Keratinocyte (primary cell): ENCODE measurements around the gene FTL. TPM values are rescaled to one million over a fixed set of nuclear protein-coding genes. Genes with fewer than 3 reads are reported as not detected.
A peak's percentile ranks its signal among the peaks of the same experiment; 100 is the strongest.

Experiments
- DNase-seq: peaks from one replicate; pipeline ENCODE4 v3.0.0-alpha.2; 2011; ENCODE audit warnings: low read depth, missing footprints, low spot score
- FAIRE-seq: peaks from 2 replicates; lab custom pipeline; 2011; peaks lifted over from hg19 to GRCh38; lab: Jason Lieb, UNC
- H2AFZ ChIP-seq: 2 replicates; pipeline ENCODE4 v1.6.0; 2012; ENCODE audit warnings: low read length, control low read depth, inconsistent platforms; ENCODE audit not compliant: control insufficient read depth
- H3K27ac ChIP-seq: 2 replicates; pipeline ENCODE4 v1.5.1; 2011; ENCODE audit warnings: low read length; ENCODE audit not compliant: control insufficient read depth, insufficient read depth
- H3K27me3 ChIP-seq: 3 replicates; pipeline ENCODE4 v1.6.0; 2011; ENCODE audit warnings: low read length; ENCODE audit not compliant: control insufficient read depth, insufficient read depth; ENCODE audit errors: extremely low read depth
- H3K36me3 ChIP-seq, 2 experiments: 2 replicates in 1 of 2; 3 replicates in 1 of 2; pipeline ENCODE4 v1.5.1; 2011; ENCODE audit warnings: low read length in 2 of 2, mild to moderate bottlenecking in 1 of 2; ENCODE audit not compliant: control insufficient read depth in 2 of 2, insufficient read depth in 2 of 2; ENCODE audit errors: extremely low read depth in 1 of 2
- H3K4me1 ChIP-seq: 3 replicates; pipeline ENCODE4 v1.5.1; 2011; ENCODE audit warnings: low read length; ENCODE audit not compliant: control insufficient read depth, insufficient read depth; ENCODE audit errors: extremely low read depth
- H3K4me2 ChIP-seq: 3 replicates; pipeline ENCODE4 v1.6.0; 2011; ENCODE audit warnings: low read depth, low read length; ENCODE audit not compliant: control insufficient read depth, insufficient read depth; ENCODE audit errors: extremely low read depth
- H3K4me3 ChIP-seq, 3 experiments: fragments of 200-600 bp in 1 of 3; sonication (generic) in 1 of 3; 2 replicates in 2 of 3; 3 replicates in 1 of 3; pipeline ENCODE4 v1.5.1; 2011 to 2016; ENCODE audit warnings: low read length in 3 of 3, mild to moderate bottlenecking in 3 of 3, control low read depth in 2 of 3, inconsistent platforms in 1 of 3, low read depth in 1 of 3, mixed read lengths in 1 of 3, mixed run types in 1 of 3, moderate library complexity in 1 of 3; ENCODE audit not compliant: control insufficient read depth in 2 of 3, insufficient read depth in 2 of 3; ENCODE audit errors: extremely low read depth in 1 of 3
- H3K79me2 ChIP-seq: 2 replicates; pipeline ENCODE4 v1.6.0; 2012; ENCODE audit warnings: low read length; ENCODE audit not compliant: control insufficient read depth, insufficient read depth
- H3K9ac ChIP-seq: 3 replicates; pipeline ENCODE4 v1.6.0; 2011; ENCODE audit warnings: low read length; ENCODE audit not compliant: control insufficient read depth, insufficient read depth; ENCODE audit errors: extremely low read depth
- H3K9me1 ChIP-seq: 3 replicates; pipeline ENCODE4 v1.6.0; 2011; ENCODE audit warnings: low read length; ENCODE audit not compliant: control insufficient read depth, insufficient read depth; ENCODE audit errors: extremely low read depth
- H3K9me3 ChIP-seq: 2 replicates; pipeline ENCODE4 v1.5.1; 2012; ENCODE audit warnings: low read depth, low read length; ENCODE audit not compliant: control insufficient read depth
- H4K20me1 ChIP-seq: 3 replicates; pipeline ENCODE4 v1.6.0; 2011; ENCODE audit warnings: low read length; ENCODE audit not compliant: control insufficient read depth, insufficient read depth; ENCODE audit errors: extremely low read depth
- EZH2 ChIP-seq: IDR thresholded peaks from one replicate; pipeline ENCODE4 v1.6.1; 2012; ENCODE audit warnings: inconsistent platforms, mild to moderate bottlenecking, low read length, moderate library complexity
- dilution Hi-C: fragments of 300-500 bp; cut with MboI; formaldehyde crosslinking; loops from one replicate; pipeline ENCODE4 v1.7.0; 2020; ENCODE audit warnings: low sequenced_read_pairs; ENCODE audit not compliant: extremely low pct_ligation_motif_present
- polyA plus RNA-seq, 5 experiments: library from polyadenylated mRNA; depleted of rRNA in 3 of 5; stranded (reverse) in 3 of 5; stranded (forward) in 1 of 5; unstranded in 1 of 5; fragments of >200 nt; gene quantifications; 1 replicate in 1 of 5; 2 replicates in 3 of 5; 3 replicates in 1 of 5; pipeline versions ENCODE4 v1.2.1 to v1.2.3, GENCODE V29; 2011 to 2012; ENCODE audit warnings: missing spikeins in 2 of 5, low read depth in 1 of 5, low replicate concordance in 1 of 5
- TF ChIP-seq, protein P1 (sequence below), 3 experiments: IDR thresholded peaks in 1 of 3; conservative IDR thresholded peaks in 1 of 3; optimal IDR thresholded peaks in 1 of 3; 2 replicates in 2 of 3; 3 replicates in 1 of 3; pipeline versions ENCODE3 to v1.5.1; 2011; ENCODE audit warnings: low read length in 3 of 3, mild to moderate bottlenecking in 3 of 3, moderate library complexity in 2 of 3, control low read depth in 1 of 3, inconsistent platforms in 1 of 3; ENCODE audit not compliant: insufficient read depth in 2 of 3; ENCODE audit errors: extremely low read depth in 1 of 3

The FTL gene
- polyA plus RNA-seq, 1 donor (not counting 4 experiments of a cell fraction or from before 2014, with no cell fraction given): 838 TPM

DNA sequence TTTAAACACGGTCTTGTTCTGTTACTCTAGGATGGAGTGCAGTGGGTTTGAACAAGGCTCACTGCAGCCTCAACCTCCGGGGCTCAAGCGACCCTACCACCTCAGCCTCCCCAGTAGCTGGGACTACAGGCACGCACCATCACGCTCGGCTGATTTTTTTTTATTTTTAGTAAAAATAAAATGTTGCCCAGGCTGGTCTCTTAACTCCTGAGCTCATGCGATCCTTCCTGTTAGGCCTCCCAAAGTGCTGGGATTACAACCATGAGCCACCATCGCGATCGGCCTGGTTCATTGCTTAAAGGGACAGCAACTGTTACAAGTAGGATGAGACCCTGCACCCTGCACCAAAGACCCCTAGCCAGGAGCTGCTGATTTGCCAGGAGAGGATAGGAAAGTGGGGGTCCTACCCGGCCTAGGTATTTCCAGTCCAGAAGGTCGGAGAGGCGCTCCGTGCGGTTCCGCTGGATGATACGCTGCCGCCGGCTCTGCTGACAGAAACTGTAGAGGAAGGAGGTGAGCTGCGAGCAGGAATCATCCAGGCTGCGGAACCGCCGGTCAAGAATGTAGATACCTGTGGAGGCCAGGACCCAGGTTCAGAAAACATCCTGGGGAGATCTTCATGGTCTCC, 5.1 kb downstream of the FTL start:
- Histone ChIP-seq H3K9me1 (peaks cover 4% of the 10 kb centered on the region), H3K79me2 (peaks cover 7% of the 10 kb centered on the region), H3K4me1 (peaks cover 9% of the 10 kb centered on the region), H3K4me2 (no peak overlapping the region), H3K9ac (no peak overlapping the region), H3K9me3 (no peaks in the 10 kb centered on the region), H3K36me3 (peaks cover 26 to 34% of the 10 kb centered on the region in 2 experiments), H3K27me3 (no peaks in the 10 kb centered on the region), H2AFZ (no peak overlapping the region), H3K27ac (no peak overlapping the region), H3K4me3 (no peak overlapping the region), H4K20me1 (peaks cover 6% of the 10 kb centered on the region)
- DNase-seq (no peak), FAIRE-seq (no peak)
- dilution Hi-C loops: no loop called here
- TF ChIP-seq EZH2: no peak
- TF ChIP-seq, protein P1, sequence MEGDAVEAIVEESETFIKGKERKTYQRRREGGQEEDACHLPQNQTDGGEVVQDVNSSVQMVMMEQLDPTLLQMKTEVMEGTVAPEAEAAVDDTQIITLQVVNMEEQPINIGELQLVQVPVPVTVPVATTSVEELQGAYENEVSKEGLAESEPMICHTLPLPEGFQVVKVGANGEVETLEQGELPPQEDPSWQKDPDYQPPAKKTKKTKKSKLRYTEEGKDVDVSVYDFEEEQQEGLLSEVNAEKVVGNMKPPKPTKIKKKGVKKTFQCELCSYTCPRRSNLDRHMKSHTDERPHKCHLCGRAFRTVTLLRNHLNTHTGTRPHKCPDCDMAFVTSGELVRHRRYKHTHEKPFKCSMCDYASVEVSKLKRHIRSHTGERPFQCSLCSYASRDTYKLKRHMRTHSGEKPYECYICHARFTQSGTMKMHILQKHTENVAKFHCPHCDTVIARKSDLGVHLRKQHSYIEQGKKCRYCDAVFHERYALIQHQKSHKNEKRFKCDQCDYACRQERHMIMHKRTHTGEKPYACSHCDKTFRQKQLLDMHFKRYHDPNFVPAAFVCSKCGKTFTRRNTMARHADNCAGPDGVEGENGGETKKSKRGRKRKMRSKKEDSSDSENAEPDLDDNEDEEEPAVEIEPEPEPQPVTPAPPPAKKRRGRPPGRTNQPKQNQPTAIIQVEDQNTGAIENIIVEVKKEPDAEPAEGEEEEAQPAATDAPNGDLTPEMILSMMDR (optimal IDR thresholded peaks at IDR 0.05 in 1 of 3, IDR thresholded peaks at IDR 0.05 in 1 of 3, conservative IDR thresholded peaks at IDR 0.05 in 1 of 3; ENCODE audit: extremely low read depth in 1 of 3, insufficient read depth in 2 of 3, low read length in 3 of 3): no peak

DNA sequence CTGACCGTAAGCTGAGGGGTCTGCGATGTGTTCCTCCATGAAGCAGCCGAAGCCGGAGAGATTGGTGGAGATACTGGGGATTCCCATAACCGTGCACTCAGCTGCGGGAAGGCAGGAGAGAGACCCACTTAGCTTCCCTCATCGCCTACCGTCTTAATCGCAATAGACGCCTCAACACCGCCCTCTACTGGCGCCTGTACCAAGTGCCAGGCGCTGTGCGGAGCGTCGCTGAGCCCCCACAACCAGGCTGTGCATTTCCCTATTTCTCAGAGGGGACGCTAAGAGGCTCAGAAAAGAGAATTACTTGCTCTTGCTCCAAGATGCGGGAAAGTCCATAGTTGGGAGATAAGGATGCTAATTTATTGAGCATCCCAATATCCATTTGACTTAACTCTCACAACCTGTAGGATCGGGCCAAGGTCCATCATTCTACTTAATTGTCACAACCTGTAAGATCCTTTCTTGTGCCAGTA, 5.8 kb downstream of the FTL start:
- Histone ChIP-seq H3K4me1 (peaks cover 8% of the 10 kb centered on the region), H3K9ac (no peak overlapping the region), H3K4me3 (no peak overlapping the region), H3K79me2 (peaks cover 3% of the 10 kb centered on the region), H3K27ac (no peak overlapping the region), H3K4me2 (no peak overlapping the region), H2AFZ (no peak overlapping the region), H3K27me3 (no peaks in the 10 kb centered on the region), H3K36me3 (peaks cover 26 to 34% of the 10 kb centered on the region in 2 experiments), H3K9me3 (no peaks in the 10 kb centered on the region), H4K20me1 (peaks cover 4% of the 10 kb centered on the region), H3K9me1 (peaks cover 4% of the 10 kb centered on the region)
- no peak for TF ChIP-seq EZH2
- TF ChIP-seq, protein P1 (optimal IDR thresholded peaks at IDR 0.05 in 1 of 3, IDR thresholded peaks at IDR 0.05 in 1 of 3, conservative IDR thresholded peaks at IDR 0.05 in 1 of 3; ENCODE audit: extremely low read depth in 1 of 3, insufficient read depth in 2 of 3, low read length in 3 of 3): peak; percentile 87 to 94 (median 89)
- dilution Hi-C loops: no loop called here
- no peak for DNase-seq
- peak; percentile 17 for FAIRE-seq
